IPS-15b (cell line): ENCODE results near the gene KCP.

Experiments used
- H3K27me3 ChIP-seq: one replicate; pipeline ENCODE4 v1.6.1; 2013; ENCODE audit warnings: low read length; ENCODE audit not compliant: control insufficient read depth, insufficient read depth
- H3K36me3 ChIP-seq: one replicate; pipeline ENCODE4 v1.6.1; 2013; ENCODE audit warnings: low read length; ENCODE audit not compliant: control insufficient read depth, insufficient read depth
- H3K4me1 ChIP-seq: one replicate; pipeline ENCODE4 v1.6.1; 2013; ENCODE audit warnings: mild to moderate bottlenecking, low read length; ENCODE audit not compliant: control insufficient read depth, insufficient read depth
- H3K4me3 ChIP-seq: one replicate; pipeline ENCODE4 v1.5.1; 2013; ENCODE audit warnings: low read depth, low read length
- H3K9ac ChIP-seq: one replicate; pipeline ENCODE4 v1.6.1; 2013; ENCODE audit warnings: low read depth, mild to moderate bottlenecking, low read length
- H3K9me3 ChIP-seq: one replicate; pipeline ENCODE4 v1.6.1; 2013; ENCODE audit warnings: mild to moderate bottlenecking, low read length; ENCODE audit not compliant: control insufficient read depth, insufficient read depth

The KCP gene

DNA sequence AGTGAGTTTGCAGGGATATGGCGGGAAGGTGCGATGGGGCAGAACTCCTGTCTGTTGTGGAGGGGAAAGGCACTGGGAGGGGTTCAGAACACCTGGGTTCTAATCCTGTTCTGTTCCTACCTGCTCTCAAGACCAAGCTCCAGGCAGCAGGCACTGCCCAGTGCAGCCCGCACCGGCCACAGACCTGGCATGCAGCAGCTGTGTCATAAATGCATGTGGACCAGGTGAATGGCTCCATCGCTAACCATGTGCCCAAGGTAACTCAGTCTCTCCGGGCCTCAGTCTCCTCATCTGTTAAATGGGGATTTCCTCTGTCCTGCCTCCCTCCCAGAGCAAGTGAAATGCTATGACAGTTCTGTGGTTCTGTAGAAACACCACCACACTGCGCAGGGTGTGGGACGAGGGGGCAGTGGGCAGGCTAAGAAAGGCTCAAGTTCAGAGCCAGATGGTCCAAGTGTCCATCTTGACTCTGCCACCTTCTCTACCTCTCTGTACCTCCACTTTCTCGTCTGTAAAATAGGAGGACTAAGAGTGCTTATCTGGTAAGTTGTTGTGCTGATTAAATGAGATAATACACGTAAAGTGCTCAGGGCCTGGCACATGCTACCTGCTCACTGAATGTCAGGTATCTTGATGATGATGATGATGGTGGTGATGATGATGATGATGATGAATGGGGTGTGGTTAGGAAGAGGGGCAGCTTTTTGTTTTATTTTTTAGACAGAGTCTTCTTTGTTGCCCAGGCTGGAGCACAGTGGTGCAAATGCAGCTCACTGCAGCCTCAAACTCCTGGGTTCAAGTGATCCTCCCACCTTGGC is 24.9 kb downstream of the KCP start:
- no peaks in the 10 kb centered on the region for H3K27me3 ChIP-seq
- H3K36me3 ChIP-seq: no peaks in the 10 kb centered on the region

GRCh38 chr7:128884561-128885369 is 25.7 kb downstream of the KCP start:
- Histone ChIP-seq H3K9ac (no peak overlapping the region), H3K4me3 (no peak overlapping the region), H3K9me3 (no peaks in the 10 kb centered on the region)

More for the DNA sequence above, 24.9 kb downstream of the KCP start:
- Histone ChIP-seq H3K9me3 (no peaks in the 10 kb centered on the region), H3K4me3 (no peak overlapping the region), H3K4me1 (peaks cover 8% of the 10 kb centered on the region), H3K9ac (no peak overlapping the region)

GRCh38 chr7:128883622-128884448 is 26.7 kb downstream of the KCP start:
- Histone ChIP-seq H3K4me1 (peaks cover 2% of the 10 kb centered on the region), H3K9ac (no peak overlapping the region), H3K4me3 (no peak overlapping the region)

More at GRCh38 chr7:128884561-128885369, 25.7 kb downstream of the KCP start:
- Histone ChIP-seq H3K27me3 (no peaks in the 10 kb centered on the region), H3K4me1 (peaks cover 7% of the 10 kb centered on the region), H3K36me3 (no peaks in the 10 kb centered on the region)

DNA sequence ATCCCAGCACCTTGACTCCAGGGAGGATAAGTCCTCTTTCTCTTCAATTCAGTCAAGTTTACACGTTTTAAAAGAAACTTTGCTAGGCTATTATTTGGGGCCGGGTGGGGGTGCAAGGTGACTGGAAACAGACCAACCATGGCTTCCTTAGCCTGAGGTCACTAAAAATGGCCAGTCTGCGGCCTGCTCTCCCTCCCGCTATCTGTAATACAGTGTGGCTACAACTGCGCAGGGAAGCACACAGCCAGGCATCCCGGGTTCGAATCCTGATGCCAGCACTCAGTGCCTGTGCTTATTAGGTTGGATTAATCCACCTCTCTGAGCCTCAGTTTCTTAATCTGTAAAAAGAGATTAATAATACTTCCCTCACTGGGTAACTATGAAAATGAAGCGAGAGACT is 28.4 kb downstream of the KCP start:
- H3K36me3 ChIP-seq: no peaks in the 10 kb centered on the region
- H3K9me3 ChIP-seq: no peaks in the 10 kb centered on the region
- no peak overlapping the region for H3K4me3 ChIP-seq
- H3K4me1 ChIP-seq: peaks cover 2% of the 10 kb centered on the region
- H3K27me3 ChIP-seq: no peaks in the 10 kb centered on the region
- no peak overlapping the region for H3K9ac ChIP-seq

More at GRCh38 chr7:128883622-128884448, 26.7 kb downstream of the KCP start:
- no peaks in the 10 kb centered on the region for H3K36me3 ChIP-seq
- no peaks in the 10 kb centered on the region for H3K9me3 ChIP-seq
- H3K27me3 ChIP-seq: no peaks in the 10 kb centered on the region

GRCh38 chr7:128881458-128882125 is 28.9 kb downstream of the KCP start:
- Histone ChIP-seq H3K36me3 (no peaks in the 10 kb centered on the region), H3K4me3 (no peak overlapping the region), H3K9me3 (no peaks in the 10 kb centered on the region), H3K27me3 (no peaks in the 10 kb centered on the region), H3K4me1 (peaks cover 2% of the 10 kb centered on the region), H3K9ac (no peak overlapping the region)

DNA sequence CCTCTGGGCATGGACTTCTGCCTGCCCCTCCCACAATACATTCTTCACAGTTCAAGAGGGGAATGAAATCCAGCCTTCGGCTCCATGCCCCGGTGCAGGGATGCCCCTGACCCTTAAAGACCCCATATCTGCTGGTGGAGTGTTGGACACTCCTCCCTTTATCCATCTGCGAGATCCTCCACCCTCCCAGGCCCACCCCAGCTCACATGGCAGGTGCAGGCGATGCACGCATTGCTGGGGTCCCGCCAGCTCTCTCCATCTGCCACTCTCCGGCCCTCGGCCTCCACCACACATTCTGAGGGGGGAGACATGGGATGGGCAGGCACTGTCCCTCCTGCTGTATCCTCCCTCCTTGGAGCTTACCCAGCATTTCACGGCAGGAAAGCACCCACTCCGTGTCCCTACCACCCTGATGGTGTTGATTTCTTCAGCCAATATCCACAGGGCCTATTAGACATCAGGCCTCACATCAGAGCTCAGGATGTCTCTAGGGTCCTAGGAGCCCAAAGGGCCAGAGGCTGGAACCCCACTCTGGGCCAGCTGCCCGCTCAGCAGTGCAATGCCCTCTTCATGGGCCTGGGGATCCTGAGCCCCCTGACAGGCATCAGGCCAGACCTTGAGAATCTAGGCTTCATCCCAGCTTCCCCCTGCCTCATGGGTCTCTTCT is 29.6 kb downstream of the KCP start:
- Histone ChIP-seq H3K4me3 (no peak overlapping the region), H3K27me3 (no peaks in the 10 kb centered on the region), H3K36me3 (no peaks in the 10 kb centered on the region), H3K9ac (no peak overlapping the region), H3K9me3 (no peaks in the 10 kb centered on the region), H3K4me1 (peaks cover 2% of the 10 kb centered on the region)

GRCh38 chr7:128879939-128880746 is 30.4 kb downstream of the KCP start:
- no peaks in the 10 kb centered on the region for H3K36me3 ChIP-seq
- H3K27me3 ChIP-seq: no peaks in the 10 kb centered on the region
- H3K4me3 ChIP-seq: no peak overlapping the region
- H3K9ac ChIP-seq: no peak overlapping the region
- H3K9me3 ChIP-seq: no peaks in the 10 kb centered on the region
- peaks cover 2% of the 10 kb centered on the region for H3K4me1 ChIP-seq

- no peak overlapping the region for H3K9ac ChIP-seq
- no peaks in the 10 kb centered on the region for H3K27me3 ChIP-seq
- H3K9me3 ChIP-seq: no peaks in the 10 kb centered on the region
- H3K36me3 ChIP-seq: no peaks in the 10 kb centered on the region
- no peak overlapping the region for H3K4me3 ChIP-seq
- peaks cover 2% of the 10 kb centered on the region for H3K4me1 ChIP-seq
These were observed 31.0 kb downstream of the KCP start for GRCh38 chr7:128879461-128879938.

GRCh38 chr7:128878226-128879105 is 32.0 kb downstream of the KCP start:
- Histone ChIP-seq H3K9ac (no peak overlapping the region), H3K4me1 (peaks cover 2% of the 10 kb centered on the region), H3K4me3 (no peak overlapping the region), H3K36me3 (no peaks in the 10 kb centered on the region), H3K27me3 (no peaks in the 10 kb centered on the region), H3K9me3 (no peaks in the 10 kb centered on the region)
